ENCODE data around the gene CRELD1.

DNA sequence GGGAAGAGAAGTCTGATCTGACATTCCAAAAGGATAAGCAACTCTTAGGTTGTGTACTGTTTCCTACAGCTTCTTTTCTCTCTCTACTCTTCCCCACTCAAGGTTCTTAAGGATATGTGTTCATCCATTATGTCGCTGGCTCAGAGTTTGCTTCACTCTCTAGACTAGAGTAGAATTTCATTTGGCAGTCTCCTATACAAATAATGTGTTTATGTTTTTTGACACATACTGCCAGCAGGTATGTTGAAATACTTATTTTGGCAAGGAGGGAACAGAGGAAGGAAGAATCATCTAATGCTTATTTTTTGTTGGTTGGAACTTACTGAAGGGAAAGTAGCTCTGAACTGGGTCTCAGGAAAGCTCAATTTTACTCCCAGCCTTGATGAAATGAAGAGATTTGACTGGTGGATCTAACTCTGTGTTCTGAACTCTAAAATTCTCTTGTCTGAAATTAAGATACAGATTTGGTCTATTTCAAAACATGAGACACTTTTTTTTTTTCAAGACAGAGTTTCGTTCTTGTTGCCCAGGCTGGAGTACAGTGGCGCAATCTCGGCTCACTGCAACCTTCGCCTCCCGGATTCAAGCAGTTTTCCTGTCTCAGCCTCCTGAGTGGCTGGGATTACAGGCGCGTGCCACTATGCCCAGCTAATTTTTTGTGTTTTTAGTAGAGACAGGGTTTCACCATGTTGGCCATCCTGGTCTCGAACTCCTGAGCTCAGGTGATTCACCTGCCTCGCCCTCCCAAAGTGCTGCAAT, 60.6 kb downstream of the CRELD1 start:
- TF ChIP-seq CTCF (IDR thresholded peaks at IDR 0.05) (no peak), EZH2phosphoT487 (IDR thresholded peaks at IDR 0.05; ENCODE audit: borderline replicate concordance, low read depth) (no peak), SIN3A (IDR thresholded peaks at IDR 0.05; ENCODE audit: borderline replicate concordance, low read depth, low read length) (no peak), POLR2AphosphoS5 (IDR thresholded peaks at IDR 0.05; ENCODE audit: low read depth, low read length) (no peak), TCF12 (IDR thresholded peaks at IDR 0.05) (no peak), REST (IDR thresholded peaks at IDR 0.05; ENCODE audit: low read depth, low read length) (no peak)
